OCI-LY1 (cell line): ENCODE measurements around the gene IGFBP7.

Experiments
- CTCF ChIP-seq: fragments of 200-600 bp; sonication (generic), shearing (Covaris generic); IDR thresholded peaks from 2 replicates; pipeline ENCODE4 v1.5.1; 2017; ENCODE audit warnings: mild to moderate bottlenecking, antibody characterized with exemption, low read length, moderate library complexity, mixed read lengths
- EZH2 ChIP-seq: fragments of 200-600 bp; sonication (generic), shearing (Covaris generic); IDR thresholded peaks from 2 replicates; pipeline ENCODE4 v1.8.0; 2017; ENCODE audit warnings: borderline replicate concordance, mixed run types, mild to moderate bottlenecking, antibody characterized with exemption, low read length, moderate library complexity, mixed read lengths

- TF ChIP-seq CTCF (no peak), EZH2 (no peak)
These were observed 44.3 kb downstream of the IGFBP7 start for GRCh38 chr4:57065730-57066482.
